ENCODE results near the gene CCDC126. TPM values are rescaled to one million over a fixed set of nuclear protein-coding genes. Genes with fewer than 3 reads are reported as not detected.

CCDC126 gene
- total and polyA plus RNA-seq, 2 of the 8 experiments (the other 6 are each of a cell fraction or from before 2014, with no cell fraction given): 1.4 to 5.3 TPM

DNA sequence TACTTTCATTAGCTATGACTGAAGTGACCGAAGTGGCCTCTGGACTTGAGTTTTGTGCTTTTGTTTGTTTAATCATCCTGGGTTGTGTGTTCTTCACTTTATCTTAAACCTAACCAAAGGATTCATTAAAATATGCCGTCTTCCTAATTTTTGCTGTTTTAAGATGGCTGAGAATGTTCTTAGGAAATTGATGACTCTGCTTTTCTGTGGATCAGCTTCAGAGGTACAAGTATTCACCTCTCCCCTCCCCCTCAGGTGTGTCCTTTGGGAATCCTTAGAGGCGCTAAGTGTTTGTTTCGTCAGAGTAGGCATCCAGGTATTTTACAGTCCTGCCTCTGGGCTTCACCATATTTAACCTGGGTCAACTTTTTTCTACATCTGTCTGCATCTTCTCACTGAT lies 1.1 kb downstream of the CCDC126 start:
- H2AFZ ChIP-seq (ENCODE audit: low read length): peak overlapping the region; percentile 24; the same call in 1 of the 2 replicates
- TF ChIP-seq CBX8 (IDR thresholded peaks at IDR 0.05; ENCODE audit: borderline replicate concordance, low read depth, low read length) (no peak), KDM1A (IDR thresholded peaks at IDR 0.05; ENCODE audit: borderline replicate concordance, low read length) (no peak), CEBPB (IDR thresholded peaks at IDR 0.05; ENCODE audit: low read depth, low read length) (no peak), MAFK (IDR thresholded peaks at IDR 0.05; ENCODE audit: low read depth, low read length) (peak; percentile 79)
- TF ChIP-seq, protein P1, sequence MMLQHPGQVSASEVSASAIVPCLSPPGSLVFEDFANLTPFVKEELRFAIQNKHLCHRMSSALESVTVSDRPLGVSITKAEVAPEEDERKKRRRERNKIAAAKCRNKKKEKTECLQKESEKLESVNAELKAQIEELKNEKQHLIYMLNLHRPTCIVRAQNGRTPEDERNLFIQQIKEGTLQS (IDR thresholded peaks at IDR 0.05; ENCODE audit: insufficient read depth, low read depth, low read length): no peak
- no peak overlapping the region for H3K4ac ChIP-seq (replicated peaks; ENCODE audit: insufficient read length, low read depth, low read length)
- 56% methylated on average over 4 of the region's 4 CpGs; no CpG with 5 or more reads in 1 of the 2 experiments for WGBS, 2 experiments (ENCODE audit: extremely low coverage in 1 of 2, insufficient coverage in 1 of 2, insufficient read length in 1 of 2, insufficient replicate concordance in 2 of 2, low coverage in 1 of 2, low lambda C conversion rate in 2 of 2, missing lambda C conversion rate in 1 of 2)
- FAIRE-seq (no peak), DNase-seq (ENCODE audit: low read depth in 1 of 2, low spot score in 2 of 2) (no peak)
- H3K14ac ChIP-seq (ENCODE audit: insufficient read length): no peak overlapping the region
- no peaks in the 10 kb centered on the region; a peak in 1 of 4 replicates for H3K9me3 ChIP-seq (ENCODE audit: insufficient read depth in 2 of 2, low read depth in 1 of 2, low read length in 1 of 2)
- H3K4me1 ChIP-seq (replicated peaks in 1 of 4; ENCODE audit: control insufficient read depth in 3 of 4, insufficient read depth in 4 of 4, low read length in 3 of 4): peaks cover 0 to 2% (median 0%) of the 10 kb centered on the region in 4 experiments; a peak in 3 of 7 replicates
- H3K4me3 ChIP-seq (ENCODE audit: extremely low read depth in 1 of 4, insufficient read depth in 2 of 4, low read depth in 3 of 4, low read length in 4 of 4): peak overlapping the region; percentile 67 to 87 (median 79)
- H4K20me1 ChIP-seq (replicated peaks in 1 of 2; ENCODE audit: control insufficient read depth in 1 of 2, insufficient read depth in 2 of 2, low read length in 2 of 2): peaks cover 0 to 1% of the 10 kb centered on the region in 2 experiments
- no peak overlapping the region for H3K18ac ChIP-seq (ENCODE audit: extremely low read depth, low read length)
- H3K27ac ChIP-seq (ENCODE audit: low read depth, low read length): no peak overlapping the region
- no peak overlapping the region for H2BK5ac ChIP-seq (ENCODE audit: low read depth, low read length)
- peak overlapping the region in 3 of 4 experiments; percentile 8 to 67 (median 45); a peak in 3 of 7 replicates for H3K9ac ChIP-seq (replicated peaks in 1 of 4; ENCODE audit: extremely low read depth in 1 of 4, low read depth in 3 of 4, low read length in 3 of 4)
- H3K23ac ChIP-seq (ENCODE audit: insufficient read length): no peak overlapping the region
- no peaks in the 10 kb centered on the region for H3K36me3 ChIP-seq (ENCODE audit: control insufficient read depth in 2 of 4, insufficient read depth in 4 of 4, low read length in 3 of 4)
- POLR2A ChIA-PET (ENCODE audit: partially characterized antibody): interaction anchor here (0.9 to 3.0 kb wide), 7 partner anchors 9 to 130 kb away, joined by 3 to 14 read pairs (median 3); partner anchors contain the start of gene FAM221A
- peak overlapping the region; percentile 86 to 88 for H3K4me2 ChIP-seq (ENCODE audit: insufficient read depth in 1 of 2, low read depth in 2 of 2, low read length in 2 of 2)
- H3K79me1 ChIP-seq (ENCODE audit: low read depth, low read length): no peaks in the 10 kb centered on the region
- no peak overlapping the region for H3K56ac ChIP-seq (replicated peaks; ENCODE audit: insufficient read length, low read depth, low read length)
- H2BK12ac ChIP-seq (ENCODE audit: low read depth, low read length): no peak overlapping the region
- no peak overlapping the region for H2BK15ac ChIP-seq (ENCODE audit: low read length)
- H2BK20ac ChIP-seq (ENCODE audit: low read length): no peak overlapping the region
- H3K79me2 ChIP-seq (ENCODE audit: control insufficient read depth in 1 of 2, insufficient read depth in 2 of 2, low read length in 2 of 2): 0 out of 4 replicates have a peak, but pooled peaks cover 0 to 3% of the 10 kb centered on the region in 2 experiments
- H2BK120ac ChIP-seq (replicated peaks; ENCODE audit: low read depth, low read length): no peak overlapping the region
- no peak overlapping the region for H4K8ac ChIP-seq (ENCODE audit: extremely low read depth, insufficient read depth, low read length)
- CTCF ChIA-PET (ENCODE audit: partially characterized antibody): interaction anchor here (1.4 to 1.7 kb wide), 7 partner anchors 7 to 114 kb away, joined by 3 to 5 read pairs (median 4); partner anchors contain the start of gene FAM221A
- H4K5ac ChIP-seq (ENCODE audit: insufficient read length, low read depth, low read length): no peak overlapping the region
- no peak overlapping the region for H4K91ac ChIP-seq (replicated peaks; ENCODE audit: insufficient read length, low read length)
- no peak overlapping the region for H2AK5ac ChIP-seq (ENCODE audit: low read depth, low read length)
- peaks cover 0 to 11% (median 10%) of the 10 kb centered on the region in 4 experiments; a peak in 6 of 7 replicates for H3K27me3 ChIP-seq (replicated peaks in 1 of 4; ENCODE audit: control insufficient read depth in 3 of 4, extremely low read depth in 1 of 4, insufficient read depth in 3 of 4, low read length in 3 of 4)
- peaks cover 6% of the 10 kb centered on the region for H3K23me2 ChIP-seq (ENCODE audit: low read depth, low read length)
